Fibroblast of mammary gland (primary cell): ENCODE data around the gene IGFL2.
"Not testable (repeated sequence)": the region's sequence is repeated elsewhere in the genome, so short reads cannot be mapped to it uniquely, and the experiment has no call there.

Experiments
- DNase-seq: peaks from one replicate; pipeline ENCODE4 v3.0.0-alpha.2; 2010; ENCODE audit warnings: low read depth
- H3K4me3 ChIP-seq: 2 replicates; pipeline ENCODE4 v1.5.1; 2011; ENCODE audit warnings: low read depth, mild to moderate bottlenecking, low read length, moderate library complexity; ENCODE audit not compliant: control insufficient read depth
- TF ChIP-seq, protein P1 (sequence below): conservative IDR thresholded peaks from 2 replicates; pipeline ENCODE4 v1.5.1; 2011; ENCODE audit warnings: low read depth, low read length, inconsistent platforms; ENCODE audit not compliant: control insufficient read depth, insufficient read depth

Gene IGFL2

GRCh38 chr19:46147791-46148288 lies at the start of gene IGFL2:
Gene IGFL2 (plus strand): TSS chr19:46148238. CDS start chr19:46148279, 41 bp downstream.
- peak; percentile 28 for DNase-seq
- no peak within 1 kb of the TSS for H3K4me3 ChIP-seq
- TF ChIP-seq, protein P1, sequence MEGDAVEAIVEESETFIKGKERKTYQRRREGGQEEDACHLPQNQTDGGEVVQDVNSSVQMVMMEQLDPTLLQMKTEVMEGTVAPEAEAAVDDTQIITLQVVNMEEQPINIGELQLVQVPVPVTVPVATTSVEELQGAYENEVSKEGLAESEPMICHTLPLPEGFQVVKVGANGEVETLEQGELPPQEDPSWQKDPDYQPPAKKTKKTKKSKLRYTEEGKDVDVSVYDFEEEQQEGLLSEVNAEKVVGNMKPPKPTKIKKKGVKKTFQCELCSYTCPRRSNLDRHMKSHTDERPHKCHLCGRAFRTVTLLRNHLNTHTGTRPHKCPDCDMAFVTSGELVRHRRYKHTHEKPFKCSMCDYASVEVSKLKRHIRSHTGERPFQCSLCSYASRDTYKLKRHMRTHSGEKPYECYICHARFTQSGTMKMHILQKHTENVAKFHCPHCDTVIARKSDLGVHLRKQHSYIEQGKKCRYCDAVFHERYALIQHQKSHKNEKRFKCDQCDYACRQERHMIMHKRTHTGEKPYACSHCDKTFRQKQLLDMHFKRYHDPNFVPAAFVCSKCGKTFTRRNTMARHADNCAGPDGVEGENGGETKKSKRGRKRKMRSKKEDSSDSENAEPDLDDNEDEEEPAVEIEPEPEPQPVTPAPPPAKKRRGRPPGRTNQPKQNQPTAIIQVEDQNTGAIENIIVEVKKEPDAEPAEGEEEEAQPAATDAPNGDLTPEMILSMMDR, result no peak

DNA sequence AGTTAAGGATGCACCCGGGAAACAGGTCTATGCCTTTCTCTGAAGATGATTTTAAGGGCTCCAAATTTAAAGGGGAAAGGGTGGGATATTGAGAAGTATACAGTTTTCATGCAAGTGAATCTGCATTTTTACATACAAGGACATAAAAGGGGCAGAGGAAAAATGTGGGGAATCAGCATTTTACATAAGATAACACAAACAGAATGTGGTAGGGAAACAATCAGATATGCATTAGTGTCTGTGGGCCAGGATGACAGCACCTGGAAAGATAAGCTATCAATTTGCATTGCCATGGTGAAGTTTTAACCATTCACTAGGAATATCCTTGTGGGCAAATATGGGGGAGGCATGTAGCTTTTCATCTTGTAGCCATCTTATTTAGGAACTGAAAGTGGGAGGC lies 47.7 kb upstream of the IGFL2 start:
- DNase-seq, result no peak
- TF ChIP-seq, protein P1, result no peak
- H3K4me3 ChIP-seq, result no peak overlapping the region

DNA sequence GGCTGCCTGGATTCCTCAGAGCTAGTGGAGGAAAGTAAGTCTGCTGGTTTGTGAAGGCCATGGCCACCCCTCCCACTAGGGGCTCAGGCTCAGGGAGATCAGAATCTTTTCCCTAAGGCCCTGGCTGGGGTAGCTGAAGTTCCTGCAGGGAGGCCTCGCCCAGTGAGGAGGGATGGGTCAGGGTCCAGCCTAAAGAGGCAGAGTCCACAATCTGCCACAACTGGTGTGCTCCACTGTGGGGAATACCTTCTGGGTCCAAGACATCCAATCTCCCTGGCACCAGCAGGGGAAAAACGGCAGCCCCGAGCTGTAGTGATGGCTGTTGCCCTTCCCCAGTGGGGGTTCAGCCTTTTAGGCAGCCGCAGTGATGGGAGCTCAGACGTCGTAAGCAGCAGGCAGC lies 46.7 kb upstream of the IGFL2 start:
- no peak overlapping the region for H3K4me3 ChIP-seq
- TF ChIP-seq, protein P1, result no peak

DNA sequence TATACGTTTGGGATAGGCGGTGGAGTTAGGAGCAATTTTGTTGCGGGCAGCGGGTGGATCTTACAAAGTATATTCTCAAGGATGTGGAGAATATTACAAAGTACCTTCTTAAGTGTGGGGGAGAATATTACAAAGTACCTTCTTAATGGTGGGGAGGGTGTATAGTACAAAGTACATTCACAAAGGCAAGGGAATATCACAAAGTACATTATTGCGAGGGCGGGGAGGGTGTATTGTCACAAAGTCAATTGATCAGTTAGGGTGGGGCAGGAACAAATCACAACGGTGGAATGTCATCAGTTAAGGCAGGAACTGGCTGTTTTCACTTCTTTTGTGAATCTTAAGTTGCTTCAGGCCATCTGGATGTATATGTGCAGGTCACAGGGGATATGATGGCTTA lies 45.7 kb upstream of the IGFL2 start:
- not testable (repeated sequence) for DNase-seq, H3K4me3 ChIP-seq

More for the DNA sequence above, 46.7 kb upstream of the IGFL2 start:
- no peak for DNase-seq

GRCh38 chr19:46107371-46107770 lies 40.7 kb upstream of the IGFL2 start:
- TF ChIP-seq, protein P1, result no peak
- no peak overlapping the region for H3K4me3 ChIP-seq
- peak; percentile 57 for DNase-seq

GRCh38 chr19:46109876-46110275 lies 38.2 kb upstream of the IGFL2 start:
- TF ChIP-seq, protein P1, result no peak
- no peak for DNase-seq
- no peak overlapping the region for H3K4me3 ChIP-seq

GRCh38 chr19:46111376-46111775 lies 36.7 kb upstream of the IGFL2 start:
- TF ChIP-seq, protein P1, result no peak
- DNase-seq, result no peak
- no peak overlapping the region for H3K4me3 ChIP-seq
